GM12878 (cell line): ENCODE data around the gene JAG2. TPM values are rescaled to one million over a fixed set of nuclear protein-coding genes. Genes with fewer than 3 reads are reported as not detected.

Experiments used
- EED ChIP-seq: sonication (generic); IDR thresholded peaks from 2 replicates; pipeline ENCODE4 v1.6.1; 2016; ENCODE audit warnings: antibody characterized with exemption, low read depth
- GABPA ChIP-seq: IDR thresholded peaks from 2 replicates; pipeline ENCODE4 v1.6.1; 2014; ENCODE audit warnings: antibody characterized with exemption, low read depth, mild to moderate bottlenecking, inconsistent platforms
- HCFC1 ChIP-seq: fragments of 150-350 bp; IDR thresholded peaks from 2 replicates; pipeline ENCODE4 v1.6.1; 2014; ENCODE audit warnings: low read length
- KDM1A ChIP-seq: fragments of 200-600 bp; sonication (generic); IDR thresholded peaks from 2 replicates; pipeline ENCODE4 v1.6.1; 2016; ENCODE audit warnings: borderline replicate concordance
- PML ChIP-seq: IDR thresholded peaks from 2 replicates; pipeline ENCODE4 v1.6.1; 2012; ENCODE audit warnings: low read length, inconsistent platforms
- POLR2AphosphoS5 ChIP-seq: IDR thresholded peaks from 2 replicates; pipeline ENCODE4 v1.6.1; 2011; ENCODE audit warnings: mild to moderate bottlenecking, low read length, inconsistent platforms
- RFX5 ChIP-seq: IDR thresholded peaks from 2 replicates; pipeline ENCODE4 v1.6.1; 2011; ENCODE audit warnings: low read depth, low read length, improper control_type of control experiment
- SREBF2 ChIP-seq: IDR thresholded peaks from 2 replicates; pipeline ENCODE4 v1.6.1; 2012; ENCODE audit warnings: mild to moderate bottlenecking, low read length
- SUZ12 ChIP-seq: fragments of 200-600 bp; sonication (generic); IDR thresholded peaks from one replicate; pipeline ENCODE4 v1.6.1; 2018; ENCODE audit warnings: antibody characterized with exemption, mild to moderate bottlenecking; ENCODE audit not compliant: unreplicated experiment
- TBL1XR1 ChIP-seq: IDR thresholded peaks from 2 replicates; pipeline ENCODE4 v1.6.1; 2012; ENCODE audit warnings: low read depth, low read length, improper control_type of control experiment
- polyA plus RNA-seq, 11 experiments: library from polyadenylated mRNA; depleted of rRNA in 4 of 11; unstranded in 6 of 11; stranded (reverse) in 5 of 11; fragments of >200 nt; fragmentation: Nextera tagmentation in 4 of 11; fragmentation: Illumina TruSeq in 1 of 11; extraction: Ambion mirVana in 4 of 11; extraction: Trizol in 1 of 11; gene quantifications; 1 replicate in 1 of 11; 2 replicates in 10 of 11; pipeline versions ENCODE4 v1.2.1 to v1.2.3, GENCODE V29; 2011 to 2016; ENCODE audit warnings: inconsistent platforms in 2 of 11, missing spikeins in 2 of 11, low read depth in 1 of 11
- total RNA-seq, 4 experiments: library from RNA; depleted of rRNA in 3 of 4; stranded (reverse); fragments of >200 nt in 3 of 4; fragmentation: Illumina TruSeq in 1 of 4; extraction: Trizol in 1 of 4; gene quantifications; 2 replicates each; pipeline versions ENCODE4 v1.2.1 to v1.2.3, GENCODE V29; 2013 to 2021
- TF ChIP-seq, protein P1 (sequence below): fragments of 450-650 bp; IDR thresholded peaks from 2 replicates; pipeline ENCODE4 v1.6.1; 2018; ENCODE audit warnings: borderline replicate concordance, mild to moderate bottlenecking; ENCODE audit not compliant: partially characterized antibody
- TF ChIP-seq, protein P2 (sequence below), 3 experiments: IDR thresholded peaks in 2 of 3; conservative IDR thresholded peaks in 1 of 3; 2 replicates each; pipeline ENCODE4 v1.5.1; 2011; ENCODE audit warnings: low read depth in 3 of 3, low read length in 3 of 3, mild to moderate bottlenecking in 3 of 3, control low read depth in 2 of 3, moderate library complexity in 2 of 3, inconsistent platforms in 1 of 3, mixed read lengths in 1 of 3; ENCODE audit not compliant: control insufficient read depth in 2 of 3, insufficient read depth in 1 of 3; ENCODE audit errors: extremely low read depth in 1 of 3

JAG2 gene
- total and polyA plus RNA-seq, 10 of the 15 experiments (the other 5 are each of a cell fraction or from before 2014, with no cell fraction given), result 0.04 to 0.14 (median 0.06) TPM; not detected in 5

DNA sequence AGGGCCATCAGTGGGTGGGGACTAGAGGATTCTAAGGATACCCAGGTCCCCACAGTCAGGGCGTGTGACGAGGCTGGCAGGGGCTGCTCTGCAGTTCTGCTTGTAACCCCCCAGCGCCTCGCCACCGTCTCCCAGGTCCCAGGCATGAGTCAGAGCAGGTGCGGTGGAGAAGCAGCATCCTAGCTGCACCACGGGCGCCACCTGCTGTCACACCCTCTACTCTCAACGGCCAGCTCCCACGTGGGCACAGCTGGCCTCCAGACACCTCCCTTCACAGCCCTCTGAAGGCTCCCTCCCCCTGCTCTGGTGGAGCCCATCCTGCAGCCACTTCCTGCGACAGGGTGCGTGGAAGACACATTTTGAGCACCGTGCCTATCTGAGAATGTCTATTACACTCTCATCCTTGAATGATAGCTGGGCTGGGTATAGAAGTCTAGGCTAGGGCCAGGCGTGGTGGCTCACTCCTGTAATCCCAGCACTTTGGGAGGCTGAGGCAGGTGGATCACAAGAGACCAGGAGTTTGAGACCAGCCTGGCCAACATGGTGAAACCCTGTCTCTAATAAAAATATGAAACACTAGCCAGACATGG, 19.5 kb upstream of the JAG2 start (continued):
- no peak for TF ChIP-seq POLR2AphosphoS5
- no peak for TF ChIP-seq TBL1XR1
- TF ChIP-seq, protein P1, sequence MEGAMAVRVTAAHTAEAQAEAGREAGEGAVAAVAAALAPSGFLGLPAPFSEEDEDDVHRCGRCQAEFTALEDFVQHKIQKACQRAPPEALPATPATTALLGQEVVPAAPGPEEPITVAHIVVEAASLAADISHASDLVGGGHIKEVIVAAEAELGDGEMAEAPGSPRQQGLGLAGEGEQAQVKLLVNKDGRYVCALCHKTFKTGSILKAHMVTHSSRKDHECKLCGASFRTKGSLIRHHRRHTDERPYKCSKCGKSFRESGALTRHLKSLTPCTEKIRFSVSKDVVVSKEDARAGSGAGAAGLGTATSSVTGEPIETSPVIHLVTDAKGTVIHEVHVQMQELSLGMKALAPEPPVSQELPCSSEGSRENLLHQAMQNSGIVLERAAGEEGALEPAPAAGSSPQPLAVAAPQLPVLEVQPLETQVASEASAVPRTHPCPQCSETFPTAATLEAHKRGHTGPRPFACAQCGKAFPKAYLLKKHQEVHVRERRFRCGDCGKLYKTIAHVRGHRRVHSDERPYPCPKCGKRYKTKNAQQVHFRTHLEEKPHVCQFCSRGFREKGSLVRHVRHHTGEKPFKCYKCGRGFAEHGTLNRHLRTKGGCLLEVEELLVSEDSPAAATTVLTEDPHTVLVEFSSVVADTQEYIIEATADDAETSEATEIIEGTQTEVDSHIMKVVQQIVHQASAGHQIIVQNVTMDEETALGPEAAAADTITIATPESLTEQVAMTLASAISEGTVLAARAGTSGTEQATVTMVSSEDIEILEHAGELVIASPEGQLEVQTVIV, result no peak
- no peak for TF ChIP-seq EED
- TF ChIP-seq PML, result no peak
- TF ChIP-seq KDM1A, result no peak
- TF ChIP-seq SUZ12, result no peak
- TF ChIP-seq RFX5, result no peak
- TF ChIP-seq, protein P2, sequence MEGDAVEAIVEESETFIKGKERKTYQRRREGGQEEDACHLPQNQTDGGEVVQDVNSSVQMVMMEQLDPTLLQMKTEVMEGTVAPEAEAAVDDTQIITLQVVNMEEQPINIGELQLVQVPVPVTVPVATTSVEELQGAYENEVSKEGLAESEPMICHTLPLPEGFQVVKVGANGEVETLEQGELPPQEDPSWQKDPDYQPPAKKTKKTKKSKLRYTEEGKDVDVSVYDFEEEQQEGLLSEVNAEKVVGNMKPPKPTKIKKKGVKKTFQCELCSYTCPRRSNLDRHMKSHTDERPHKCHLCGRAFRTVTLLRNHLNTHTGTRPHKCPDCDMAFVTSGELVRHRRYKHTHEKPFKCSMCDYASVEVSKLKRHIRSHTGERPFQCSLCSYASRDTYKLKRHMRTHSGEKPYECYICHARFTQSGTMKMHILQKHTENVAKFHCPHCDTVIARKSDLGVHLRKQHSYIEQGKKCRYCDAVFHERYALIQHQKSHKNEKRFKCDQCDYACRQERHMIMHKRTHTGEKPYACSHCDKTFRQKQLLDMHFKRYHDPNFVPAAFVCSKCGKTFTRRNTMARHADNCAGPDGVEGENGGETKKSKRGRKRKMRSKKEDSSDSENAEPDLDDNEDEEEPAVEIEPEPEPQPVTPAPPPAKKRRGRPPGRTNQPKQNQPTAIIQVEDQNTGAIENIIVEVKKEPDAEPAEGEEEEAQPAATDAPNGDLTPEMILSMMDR (IDR thresholded peaks at IDR 0.05 in 2 of 3, conservative IDR thresholded peaks at IDR 0.05 in 1 of 3; ENCODE audit: control insufficient read depth in 2 of 3, extremely low read depth in 1 of 3, insufficient read depth in 1 of 3, low read depth in 3 of 3, low read length in 3 of 3), result no peak
- no peak for TF ChIP-seq HCFC1
- TF ChIP-seq SREBF2, result no peak
- no peak for TF ChIP-seq GABPA
